IMR-90 (cell line): Measurements from ENCODE around the gene CRYGN. TPM values are rescaled to one million over a fixed set of nuclear protein-coding genes. Genes with fewer than 3 reads are reported as not detected.

Experiments used
- ATAC-seq: fragments of 200-7000 bp; cut with Tn5 transposase; 2 replicates; pipeline ENCODE4 v1.9.1; 2020; ENCODE audit warnings: low read depth, mild to moderate bottlenecking, moderate library complexity
- BruUV-seq: library from RNA; stranded (reverse); fragments of 400-500 nt; replicated peaks from 2 replicates; lab custom pipeline; 2021; lab: Mats Ljungman, UMichigan
- CTCF ChIA-PET: fragments of 300-600 bp; formaldehyde crosslinking; extraction: SDS; loops from one replicate; lab custom pipeline; 2021; ENCODE audit warnings: antibody characterized with exemption; lab: Yijun Ruan, JAX
- POLR2A ChIA-PET: fragments of 300-600 bp; sonication (Branson Sonifier 250); formaldehyde crosslinking; loops from one replicate; lab custom pipeline; 2022; ENCODE audit warnings: antibody characterized with exemption; ENCODE audit not compliant: unreplicated experiment; lab: Charles Lee
- DNase-seq: peaks from one replicate; pipeline ENCODE4 v3.0.0; 2013
- H2AFZ ChIP-seq: replicated peaks from 2 replicates; pipeline ENCODE3; 2013; ENCODE audit warnings: low read length, mild to moderate bottlenecking; ENCODE audit not compliant: poor library complexity
- H2AK5ac ChIP-seq: 2 replicates; pipeline ENCODE4 v1.6.1; 2013; ENCODE audit warnings: low read depth, low read length, inconsistent platforms
- H2AK9ac ChIP-seq: replicated peaks from 2 replicates; pipeline ENCODE3; 2013; ENCODE audit warnings: mild to moderate bottlenecking, low read depth, low read length, moderate library complexity; ENCODE audit not compliant: poor library complexity
- H2BK120ac ChIP-seq: 2 replicates; pipeline ENCODE4 v1.6.1; 2013; ENCODE audit warnings: low read depth, low read length, inconsistent platforms
- H2BK15ac ChIP-seq: 3 replicates; pipeline ENCODE4 v1.6.1; 2013; ENCODE audit warnings: low read depth, low read length, inconsistent platforms
- H2BK20ac ChIP-seq: 2 replicates; pipeline ENCODE4 v1.6.1; 2013; ENCODE audit warnings: low read depth, mild to moderate bottlenecking, inconsistent platforms, low read length, moderate library complexity
- H2BK5ac ChIP-seq: 2 replicates; pipeline ENCODE4 v1.6.1; 2013; ENCODE audit warnings: mild to moderate bottlenecking, low read depth, low read length, inconsistent platforms; ENCODE audit not compliant: poor library complexity, severe bottlenecking
- H3K14ac ChIP-seq: replicated peaks from 2 replicates; pipeline ENCODE4 v1.6.1; 2013; ENCODE audit warnings: low read depth, low read length, inconsistent platforms
- H3K18ac ChIP-seq: 2 replicates; pipeline ENCODE4 v1.6.1; 2013; ENCODE audit warnings: low read depth, low read length, control low read depth
- H3K23ac ChIP-seq: 2 replicates; pipeline ENCODE4 v1.6.1; 2013; ENCODE audit warnings: low read depth, low read length, inconsistent platforms
- H3K27ac ChIP-seq: 2 replicates; pipeline ENCODE4 v1.5.1; 2013; ENCODE audit warnings: mild to moderate bottlenecking, control low read depth, low read length; ENCODE audit not compliant: insufficient read depth
- H3K27me3 ChIP-seq: 2 replicates; pipeline ENCODE4 v1.6.1; 2013; ENCODE audit warnings: low read length; ENCODE audit not compliant: control insufficient read depth, insufficient read depth
- H3K36me3 ChIP-seq: 2 replicates; pipeline ENCODE4 v1.6.1; 2013; ENCODE audit warnings: low read length, mixed read lengths; ENCODE audit not compliant: control insufficient read depth, insufficient read depth
- H3K4ac ChIP-seq: 2 replicates; pipeline ENCODE4 v1.6.1; 2013; ENCODE audit warnings: low read depth, low read length, inconsistent platforms
- H3K4me1 ChIP-seq: 2 replicates; pipeline ENCODE4 v1.6.1; 2013; ENCODE audit warnings: low read length, mixed read lengths; ENCODE audit not compliant: control insufficient read depth, insufficient read depth
- H3K4me2 ChIP-seq: 2 replicates; pipeline ENCODE4 v1.6.1; 2013; ENCODE audit warnings: low read depth, mild to moderate bottlenecking, control low read depth, low read length, moderate library complexity
- H3K4me3 ChIP-seq: 2 replicates; pipeline ENCODE4 v1.5.1; 2013; ENCODE audit warnings: low read depth, mild to moderate bottlenecking, control low read depth, low read length, moderate library complexity; ENCODE audit not compliant: insufficient read depth
- H3K56ac ChIP-seq: 2 replicates; pipeline ENCODE4 v1.6.1; 2013; ENCODE audit warnings: low read length, inconsistent platforms; ENCODE audit not compliant: insufficient read depth; ENCODE audit errors: extremely low read depth
- H3K79me1 ChIP-seq, 2 experiments: 2 replicates each; pipeline ENCODE4 v1.6.1; 2013; ENCODE audit warnings: low read length in 2 of 2, inconsistent platforms in 1 of 2, low read depth in 1 of 2
- H3K9ac ChIP-seq: 2 replicates; pipeline ENCODE4 v1.6.1; 2013; ENCODE audit warnings: low read depth, low read length, control low read depth
- H3K9me1 ChIP-seq: 2 replicates; pipeline ENCODE4 v1.6.1; 2013; ENCODE audit warnings: low read length, inconsistent platforms; ENCODE audit not compliant: insufficient read depth
- H3K9me3 ChIP-seq: 2 replicates; pipeline ENCODE4 v1.6.1; 2013; ENCODE audit warnings: low read length; ENCODE audit not compliant: control insufficient read depth, insufficient read depth
- H4K20me1 ChIP-seq: 2 replicates; pipeline ENCODE4 v1.6.1; 2013; ENCODE audit warnings: low read length, inconsistent platforms; ENCODE audit not compliant: insufficient read depth
- H4K5ac ChIP-seq: 2 replicates; pipeline ENCODE4 v1.6.1; 2013; ENCODE audit warnings: mild to moderate bottlenecking, low read depth, low read length, control low read depth
- H4K8ac ChIP-seq, 2 experiments: 2 replicates each; pipeline ENCODE4 v1.6.1; 2013; ENCODE audit warnings: low read depth in 2 of 2, low read length in 2 of 2, control low read depth in 1 of 2, inconsistent platforms in 1 of 2
- H4K91ac ChIP-seq: 2 replicates; pipeline ENCODE4 v1.6.1; 2013; ENCODE audit warnings: low read depth, low read length, inconsistent platforms; ENCODE audit not compliant: insufficient read depth
- BHLHE40 ChIP-seq: fragments of 150-350 bp; IDR thresholded peaks from 2 replicates; pipeline ENCODE4 v1.6.1; 2016; ENCODE audit warnings: mild to moderate bottlenecking, low read depth, low read length
- CHD1 ChIP-seq: IDR thresholded peaks from 2 replicates; pipeline ENCODE4 v1.6.1; 2012; ENCODE audit warnings: low read depth, low read length, improper control_type of control experiment
- ELK1 ChIP-seq: fragments of 150-350 bp; IDR thresholded peaks from 2 replicates; pipeline ENCODE4 v1.6.1; 2016; ENCODE audit warnings: low read depth, mild to moderate bottlenecking, low read length, moderate library complexity, borderline replicate concordance
- MXI1 ChIP-seq: IDR thresholded peaks from 2 replicates; pipeline ENCODE4 v1.6.1; 2012; ENCODE audit warnings: low read depth, mild to moderate bottlenecking, low read length, moderate library complexity, borderline replicate concordance
- NFE2L2 ChIP-seq: fragments of 150-350 bp; IDR thresholded peaks from 2 replicates; pipeline ENCODE4 v1.6.1; 2016; ENCODE audit warnings: low read depth, mild to moderate bottlenecking, low read length
- POLR2A ChIP-seq: IDR thresholded peaks from 2 replicates; pipeline ENCODE4 v1.6.1; 2012; ENCODE audit warnings: mild to moderate bottlenecking, low read depth, low read length
- RAD21 ChIP-seq: IDR thresholded peaks from 2 replicates; pipeline ENCODE4 v1.6.1; 2012; ENCODE audit warnings: low read length, improper control_type of control experiment
- RFX5 ChIP-seq: IDR thresholded peaks from 2 replicates; pipeline ENCODE4 v1.8.0; 2012; ENCODE audit warnings: low read depth, mild to moderate bottlenecking, low read length, moderate library complexity
- SMC3 ChIP-seq: fragments of 150-350 bp; IDR thresholded peaks from 2 replicates; pipeline ENCODE4 v1.6.1; 2016; ENCODE audit warnings: low read depth, mild to moderate bottlenecking, antibody characterized with exemption, low read length, moderate library complexity
- USF2 ChIP-seq: fragments of 150-350 bp; IDR thresholded peaks from 2 replicates; pipeline ENCODE4 v1.6.1; 2017; ENCODE audit warnings: mild to moderate bottlenecking, antibody characterized with exemption, low read length, low read depth
- WGBS, 2 experiments: methylation state at CpG; one replicate each; pipeline versions ENCODE4 v1.1.5 to v1.1.7; 2013; ENCODE audit warnings: missing lambda C conversion rate in 2 of 2; ENCODE audit not compliant: insufficient read length in 1 of 2; ENCODE audit errors: extremely low coverage in 2 of 2; 5-methylcytosine and 5-hydroxymethylcytosine counted together
- dilution Hi-C: fragments of 300-500 bp; cut with HindIII; formaldehyde crosslinking; loops from one replicate; pipeline ENCODE4 v1.14.3; 2018; ENCODE audit warnings: low sequenced_read_pairs; ENCODE audit not compliant: unreplicated experiment
- in situ Hi-C: fragments of 300-500 bp; cut with MboI; formaldehyde crosslinking; loops from 3 replicates; pipeline ENCODE4 v1.14.3; 2019; ENCODE audit warnings: low sequenced_read_pairs, inconsistent platforms, mixed read lengths
- intact Hi-C: fragments of 100-400 bp; cut with micrococcal nuclease; formaldehyde crosslinking; loops from 2 replicates; pipeline ENCODE4 v1.10.0; 2022
- polyA plus RNA-seq, 3 experiments: library from polyadenylated mRNA; depleted of rRNA; stranded (reverse); fragments of >200 nt; gene quantifications; 2 replicates each; pipeline ENCODE4 v1.2.3, GENCODE V29; 2012; ENCODE audit warnings: low replicate concordance in 1 of 3
- total RNA-seq: library from RNA; depleted of rRNA; stranded (reverse); fragments of >200 nt; gene quantifications from 2 replicates; pipeline ENCODE4 v1.2.3, GENCODE V29; 2012

CRYGN gene
- total and polyA plus RNA-seq, 2 of the 4 experiments (the other 2 are of a cell fraction), result not detected

DNA sequence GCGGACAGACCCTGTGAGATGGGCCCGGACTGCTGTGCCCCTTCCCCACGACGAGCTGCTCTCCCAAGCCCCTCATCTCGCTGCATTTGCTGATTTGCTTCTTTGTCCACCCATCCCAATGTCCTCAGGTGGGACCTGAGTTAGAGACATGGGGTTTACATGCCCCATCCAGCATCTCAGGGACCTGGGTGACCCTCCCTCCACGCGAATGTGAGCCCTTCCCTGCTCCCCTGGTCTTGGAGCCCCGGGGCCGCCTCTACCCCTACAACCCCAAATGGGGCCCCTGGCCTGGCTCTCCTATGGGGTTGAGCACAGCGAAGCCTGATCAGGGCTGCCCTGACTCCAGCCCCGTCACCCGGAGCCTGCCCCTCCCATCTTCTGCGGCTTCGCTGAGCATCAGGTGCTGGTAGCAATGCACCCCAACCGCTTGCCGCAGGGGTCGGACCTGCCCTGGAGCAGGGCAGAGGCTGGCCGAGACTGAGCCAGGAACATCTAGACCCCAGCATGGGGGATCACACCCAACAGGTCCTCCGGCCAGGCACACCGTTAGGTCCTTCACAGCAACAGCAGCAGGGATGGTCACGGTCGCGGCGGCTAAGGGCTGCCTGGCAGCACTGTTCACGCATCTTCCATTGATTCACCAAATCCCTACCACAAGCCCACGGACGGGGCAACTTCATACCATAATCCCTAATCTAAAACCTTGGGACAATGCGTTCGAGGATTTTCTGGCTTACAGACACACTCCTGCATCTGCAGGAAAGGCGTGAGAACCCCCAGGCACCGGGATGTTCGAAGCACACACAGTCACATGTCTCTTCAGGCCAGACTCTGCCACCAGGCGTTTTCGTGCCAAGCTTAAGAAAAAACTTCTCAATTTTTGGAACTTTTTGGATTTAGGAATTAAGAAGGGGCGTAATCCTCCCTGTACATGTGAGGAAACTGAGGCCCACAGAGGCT is 45.6 kb downstream of the CRYGN start:
- H3K4me2 ChIP-seq, result no peak overlapping the region
- no peaks in the 10 kb centered on the region for H3K79me1 ChIP-seq
- H2BK120ac ChIP-seq, result no peak overlapping the region
- intact Hi-C loops (no loop called here), in situ Hi-C loops (no loop called here), dilution Hi-C loops (no loop called here)
- no peak overlapping the region for H4K8ac ChIP-seq
- BruUV-seq, result no TSS peak
- H3K56ac ChIP-seq, result no peak overlapping the region
- TF ChIP-seq ELK1, result no peak
- no peak for TF ChIP-seq RAD21
- no peak for TF ChIP-seq CHD1
- no peak for TF ChIP-seq BHLHE40
- no peak for TF ChIP-seq NFE2L2
- TF ChIP-seq MXI1, result no peak
- TF ChIP-seq SMC3, result no peak
- no peak for TF ChIP-seq POLR2A
- no peak for TF ChIP-seq RFX5
- no peak for TF ChIP-seq USF2
- no peak overlapping the region for H2AK5ac ChIP-seq
- no peak overlapping the region for H4K91ac ChIP-seq
- DNase-seq (no peak), ATAC-seq (no peak)
- H2AFZ ChIP-seq, result peak overlapping the region; percentile 33
- no peak overlapping the region for H3K27ac ChIP-seq
- H2BK5ac ChIP-seq, result no peak overlapping the region
- no peaks in the 10 kb centered on the region for H3K9me3 ChIP-seq
- WGBS, 2 experiments, result 89% methylated on average over 14 of the region's 35 CpGs; no CpG with 5 or more reads in 1 of the 2 experiments
- no peak overlapping the region for H2AK9ac ChIP-seq
- no peaks in the 10 kb centered on the region for H4K20me1 ChIP-seq
- H3K9me1 ChIP-seq, result no peaks in the 10 kb centered on the region
- POLR2A ChIA-PET, result no interaction called here
- H3K27me3 ChIP-seq, result peaks cover 22% of the 10 kb centered on the region
- H3K9ac ChIP-seq, result no peak overlapping the region
- no peaks in the 10 kb centered on the region for H3K36me3 ChIP-seq
- no peak overlapping the region for H3K4ac ChIP-seq
- no peak overlapping the region for H3K18ac ChIP-seq
- H3K23ac ChIP-seq, result no peak overlapping the region
- no peak overlapping the region for H4K5ac ChIP-seq
- H3K14ac ChIP-seq, result no peak overlapping the region
- CTCF ChIA-PET, result no interaction called here
- no peak overlapping the region for H2BK15ac ChIP-seq
- no peak overlapping the region for H2BK20ac ChIP-seq
- H3K4me3 ChIP-seq, result no peak overlapping the region
- no peaks in the 10 kb centered on the region for H3K4me1 ChIP-seq
